ENCODE results near the gene XAF1.
"Not testable (repeated sequence)": the region's sequence is repeated elsewhere in the genome, so short reads cannot be mapped to it uniquely, and the experiment has no call there.

Gene XAF1

GRCh38 chr17:6812295-6812694 is 56.4 kb downstream of the XAF1 start:
- no peak for DNase-seq

- peak; percentile 41 for DNase-seq
These were observed 59.9 kb downstream of the XAF1 start for GRCh38 chr17:6815775-6816174.

- not testable (repeated sequence) for DNase-seq
These were observed 60.5 kb downstream of the XAF1 start for GRCh38 chr17:6816368-6816767.

- no peak for DNase-seq
These were observed 63.1 kb downstream of the XAF1 start for GRCh38 chr17:6818938-6819337.

GRCh38 chr17:6823011-6823442 is 67.2 kb downstream of the XAF1 start:
- peak; percentile 25 for DNase-seq

All from DMS53 (cell line).